22Rv1 (cell line): Measurements from ENCODE around the gene IFNG.

Experiments
- CTCF ChIP-seq: fragments of 450-650 bp; IDR thresholded peaks from 2 replicates; pipeline ENCODE4 v1.5.1; 2017; ENCODE audit warnings: mild to moderate bottlenecking
- ZFX ChIP-seq: fragments of 450-650 bp; IDR thresholded peaks from 2 replicates; pipeline ENCODE4 v1.6.1; 2017; ENCODE audit warnings: antibody characterized with exemption, borderline replicate concordance

DNA sequence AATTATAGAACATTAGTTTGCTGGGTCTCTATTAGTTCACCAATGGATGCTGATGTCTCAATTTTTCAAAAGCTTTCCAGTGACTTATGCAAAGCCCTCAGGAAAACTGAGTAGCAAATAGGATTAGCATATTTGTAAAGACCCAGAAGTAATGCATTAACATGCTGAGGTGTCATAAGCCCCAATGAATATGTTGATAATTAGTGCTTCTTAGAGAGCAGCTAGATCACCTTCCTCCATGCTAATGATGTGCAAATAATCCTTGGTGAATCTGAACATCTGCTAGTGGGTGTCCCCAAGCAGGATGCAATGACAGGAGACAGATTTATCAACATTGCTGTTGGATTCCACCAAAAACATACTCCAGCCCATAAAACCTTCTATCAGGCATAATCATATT is 19.0 kb downstream of the IFNG start:
- no peak for TF ChIP-seq CTCF
- no peak for TF ChIP-seq ZFX
